Lower leg skin (tissue), 3 donors: ENCODE results near the gene CKS1B.

Experiments used
- POLR2A ChIP-seq, 2 donors: fragments of 450-650 bp; IDR thresholded peaks; one replicate each; pipeline ENCODE4 v1.6.1; 2016 to 2017; ENCODE audit warnings: antibody characterized with exemption in 2 of 2, mild to moderate bottlenecking in 1 of 2, moderate library complexity in 1 of 2
- TF ChIP-seq, protein P1 (sequence below), 3 donors: fragments of 450-650 bp; IDR thresholded peaks; one replicate each; pipeline ENCODE4 v1.5.1; 2016; ENCODE audit warnings: antibody characterized with exemption in 3 of 3, mild to moderate bottlenecking in 3 of 3, moderate library complexity in 2 of 3

DNA sequence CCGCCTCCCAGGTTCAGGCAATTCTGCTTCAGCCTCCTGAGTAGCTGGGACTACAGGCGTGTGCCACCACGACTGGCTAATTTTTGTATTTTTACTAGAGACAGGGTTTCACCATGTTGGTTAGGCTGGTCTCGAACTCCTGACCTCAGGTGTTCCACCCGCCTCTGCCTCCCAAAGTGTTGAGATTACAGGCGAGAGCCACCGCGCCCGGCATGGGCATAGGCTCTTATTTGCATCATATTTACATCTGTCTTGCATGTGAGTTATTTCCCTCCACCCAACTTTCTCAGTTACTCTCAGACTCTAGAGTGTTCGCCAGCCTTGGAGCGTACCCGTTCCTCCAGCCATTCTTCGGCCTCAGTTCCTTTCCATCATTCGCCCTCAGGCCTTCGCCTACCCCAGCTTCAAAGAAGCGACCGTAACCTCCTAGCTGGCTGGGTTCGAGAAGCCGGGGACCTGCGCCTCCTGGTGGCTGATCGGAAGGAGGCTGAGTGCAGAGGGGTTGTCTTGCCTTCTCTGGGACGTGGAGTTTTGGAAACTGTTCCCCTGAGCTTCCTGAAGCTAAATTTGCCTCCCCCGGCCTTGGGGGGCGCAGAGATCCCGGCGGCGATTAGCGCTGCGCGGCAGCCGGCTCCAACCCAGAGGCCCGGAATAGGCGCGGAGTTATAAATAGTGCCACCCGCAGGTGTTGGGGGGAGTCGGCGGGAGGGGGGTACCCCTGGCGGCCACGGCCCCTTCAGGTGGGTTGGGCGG, 24.5 kb downstream of the CKS1B start:
- TF ChIP-seq, protein P1, sequence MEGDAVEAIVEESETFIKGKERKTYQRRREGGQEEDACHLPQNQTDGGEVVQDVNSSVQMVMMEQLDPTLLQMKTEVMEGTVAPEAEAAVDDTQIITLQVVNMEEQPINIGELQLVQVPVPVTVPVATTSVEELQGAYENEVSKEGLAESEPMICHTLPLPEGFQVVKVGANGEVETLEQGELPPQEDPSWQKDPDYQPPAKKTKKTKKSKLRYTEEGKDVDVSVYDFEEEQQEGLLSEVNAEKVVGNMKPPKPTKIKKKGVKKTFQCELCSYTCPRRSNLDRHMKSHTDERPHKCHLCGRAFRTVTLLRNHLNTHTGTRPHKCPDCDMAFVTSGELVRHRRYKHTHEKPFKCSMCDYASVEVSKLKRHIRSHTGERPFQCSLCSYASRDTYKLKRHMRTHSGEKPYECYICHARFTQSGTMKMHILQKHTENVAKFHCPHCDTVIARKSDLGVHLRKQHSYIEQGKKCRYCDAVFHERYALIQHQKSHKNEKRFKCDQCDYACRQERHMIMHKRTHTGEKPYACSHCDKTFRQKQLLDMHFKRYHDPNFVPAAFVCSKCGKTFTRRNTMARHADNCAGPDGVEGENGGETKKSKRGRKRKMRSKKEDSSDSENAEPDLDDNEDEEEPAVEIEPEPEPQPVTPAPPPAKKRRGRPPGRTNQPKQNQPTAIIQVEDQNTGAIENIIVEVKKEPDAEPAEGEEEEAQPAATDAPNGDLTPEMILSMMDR (IDR thresholded peaks at IDR 0.05): peak in 1 of 3 donors; percentile 53
- no peak for TF ChIP-seq POLR2A (IDR thresholded peaks at IDR 0.05)
